SK-N-SH (cell line): ENCODE data around the gene ZIC5. TPM values are rescaled to one million over a fixed set of nuclear protein-coding genes. Genes with fewer than 3 reads are reported as not detected.

ENCODE experiments used
- CTCF ChIA-PET: fragments of 300-600, 350-600 bp; formaldehyde crosslinking; extraction: SDS; loops from one replicate; lab custom pipeline; 2021; lab: Yijun Ruan, JAX
- POLR2A ChIA-PET: fragments of 350-600 bp; sonication (Branson Sonifier 250); formaldehyde crosslinking; extraction: SDS; loops from one replicate; lab custom pipeline; 2020; ENCODE audit warnings: antibody characterized with exemption, inconsistent platforms; lab: Yijun Ruan, JAX
- DNase-seq: peaks from one replicate; pipeline ENCODE4 v3.0.0; 2012
- H2AFZ ChIP-seq: fragments of 200-600 bp; sonication (generic); 2 replicates; pipeline ENCODE4 v1.8.1; 2016; ENCODE audit warnings: antibody characterized with exemption, mild to moderate bottlenecking, low read depth
- H3F3A ChIP-seq: fragments of 200-600 bp; sonication (generic); replicated peaks from 2 replicates; pipeline ENCODE3; 2016; ENCODE audit warnings: antibody characterized with exemption, mild to moderate bottlenecking; ENCODE audit not compliant: insufficient read depth
- H3K27ac ChIP-seq, 2 experiments: fragments of 200-500 bp in 1 of 2; fragments of 200-600 bp in 1 of 2; sonication (Bioruptor generic) in 1 of 2; sonication (generic), shearing (Covaris generic) in 1 of 2; 2 replicates each; pipeline versions ENCODE4 v1.5.1 to v1.6.1; 2014 to 2016; ENCODE audit warnings: low read depth in 2 of 2, inconsistent platforms in 1 of 2, low read length in 1 of 2, mild to moderate bottlenecking in 1 of 2, mixed read lengths in 1 of 2
- H3K27me3 ChIP-seq: fragments of 200-600 bp; sonication (generic), shearing (Covaris generic); 2 replicates; pipeline ENCODE4 v1.6.1; 2016; ENCODE audit warnings: mixed run types; ENCODE audit not compliant: insufficient read depth
- H3K36me3 ChIP-seq, 2 experiments: fragments of 200-500 bp in 1 of 2; fragments of 200-600 bp in 1 of 2; sonication (Bioruptor generic) in 1 of 2; sonication (generic) in 1 of 2; replicated peaks in 1 of 2; 2 replicates each; pipeline versions ENCODE3 to v1.5.1; 2014 to 2016; ENCODE audit warnings: low read length in 1 of 2, mild to moderate bottlenecking in 1 of 2; ENCODE audit not compliant: insufficient read depth in 2 of 2, control insufficient read depth in 1 of 2
- H3K4me1 ChIP-seq, 2 experiments: fragments of 200-500 bp in 1 of 2; fragments of 200-600 bp in 1 of 2; sonication (Bioruptor generic) in 1 of 2; sonication (generic), shearing (Covaris generic) in 1 of 2; 2 replicates each; pipeline versions ENCODE4 v1.5.1 to v1.6.1; 2014 to 2016; ENCODE audit warnings: low read depth in 1 of 2, low read length in 1 of 2, mixed run types in 1 of 2; ENCODE audit not compliant: insufficient read depth in 2 of 2, control insufficient read depth in 1 of 2
- H3K4me2 ChIP-seq: fragments of 200-600 bp; sonication (generic), shearing (Covaris generic); 2 replicates; pipeline ENCODE4 v1.6.1; 2017; ENCODE audit warnings: mixed run types
- H3K4me3 ChIP-seq, 2 experiments: fragments of 200-500 bp in 1 of 2; fragments of 200-600 bp in 1 of 2; sonication (Bioruptor generic) in 1 of 2; sonication (generic), shearing (Covaris generic) in 1 of 2; 2 replicates each; pipeline versions ENCODE4 v1.5.1 to v1.8.1; 2014 to 2016; ENCODE audit warnings: low read depth in 2 of 2, inconsistent platforms in 1 of 2, low read length in 1 of 2, mild to moderate bottlenecking in 1 of 2, mixed read lengths in 1 of 2, moderate library complexity in 1 of 2
- H3K79me2 ChIP-seq: fragments of 200-600 bp; sonication (generic); 2 replicates; pipeline ENCODE4 v1.8.1; 2017; ENCODE audit warnings: mild to moderate bottlenecking; ENCODE audit not compliant: insufficient read depth
- H3K9ac ChIP-seq: fragments of 200-600 bp; sonication (generic); 2 replicates; pipeline ENCODE4 v1.6.1; 2017; ENCODE audit warnings: mixed run types
- H3K9me2 ChIP-seq: fragments of 200-600 bp; sonication (generic); 2 replicates; pipeline ENCODE4 v1.6.1; 2017; ENCODE audit warnings: mixed run types
- H3K9me3 ChIP-seq: fragments of 200-600 bp; sonication (generic); 2 replicates; pipeline ENCODE4 v1.6.1; 2017; ENCODE audit warnings: mixed run types, mild to moderate bottlenecking, moderate library complexity
- H4K20me1 ChIP-seq: fragments of 200-600 bp; sonication (generic); 2 replicates; pipeline ENCODE4 v1.6.1; 2017; ENCODE audit warnings: mild to moderate bottlenecking, mixed run types; ENCODE audit not compliant: insufficient read depth
- EP300 ChIP-seq, 2 experiments: IDR thresholded peaks; 2 replicates each; pipeline versions ENCODE4 v1.4.0 to v1.6.1; 2012; ENCODE audit warnings: borderline replicate concordance in 1 of 2, low read depth in 1 of 2, low read length in 1 of 2
- EZH2phosphoT487 ChIP-seq: fragments of 200-600 bp; sonication (generic); IDR thresholded peaks from 2 replicates; pipeline ENCODE4 v1.6.1; 2017; ENCODE audit warnings: low read depth, mixed run types, mild to moderate bottlenecking, antibody characterized with exemption, moderate library complexity, borderline replicate concordance
- GATA2 ChIP-seq: sonication (generic); formaldehyde crosslinking; IDR thresholded peaks from 2 replicates; pipeline ENCODE4 v1.5.0; 2020; ENCODE audit warnings: mild to moderate bottlenecking, missing genetic modification reagents
- PBX3 ChIP-seq: IDR thresholded peaks from 2 replicates; pipeline ENCODE4; 2012
- REST ChIP-seq: IDR thresholded peaks from 2 replicates; pipeline ENCODE4 v1.6.1; 2012; ENCODE audit warnings: mild to moderate bottlenecking, low read depth, low read length, moderate library complexity
- TAF1 ChIP-seq: IDR thresholded peaks from 2 replicates; pipeline ENCODE4 v1.6.1; 2012; ENCODE audit warnings: low read depth, mild to moderate bottlenecking, low read length, moderate library complexity, borderline replicate concordance
- WGBS: methylation state at CpG from one replicate; pipeline ENCODE4 v1.1.6; 2017; ENCODE audit warnings: low lambda C conversion rate; 5-methylcytosine and 5-hydroxymethylcytosine counted together
- polyA plus RNA-seq, 3 experiments: library from polyadenylated mRNA; depleted of rRNA; stranded (reverse); fragments of >200 nt; gene quantifications; 2 replicates each; pipeline ENCODE4 v1.2.3, GENCODE V29; 2012
- TF ChIP-seq, protein P1 (sequence below): IDR thresholded peaks from 2 replicates; pipeline ENCODE4 v1.4.0; 2012; ENCODE audit warnings: low read depth

Gene ZIC5
- polyA plus RNA-seq, 1 of the 3 experiments (the other 2 are of a cell fraction): not detected

- TF ChIP-seq REST: no peak
- TF ChIP-seq, all 33 proteins: peak for 0
Measured at GRCh38 chr13:99970651-99971575, 654 bp downstream of the ZIC5 start (continued).

DNA sequence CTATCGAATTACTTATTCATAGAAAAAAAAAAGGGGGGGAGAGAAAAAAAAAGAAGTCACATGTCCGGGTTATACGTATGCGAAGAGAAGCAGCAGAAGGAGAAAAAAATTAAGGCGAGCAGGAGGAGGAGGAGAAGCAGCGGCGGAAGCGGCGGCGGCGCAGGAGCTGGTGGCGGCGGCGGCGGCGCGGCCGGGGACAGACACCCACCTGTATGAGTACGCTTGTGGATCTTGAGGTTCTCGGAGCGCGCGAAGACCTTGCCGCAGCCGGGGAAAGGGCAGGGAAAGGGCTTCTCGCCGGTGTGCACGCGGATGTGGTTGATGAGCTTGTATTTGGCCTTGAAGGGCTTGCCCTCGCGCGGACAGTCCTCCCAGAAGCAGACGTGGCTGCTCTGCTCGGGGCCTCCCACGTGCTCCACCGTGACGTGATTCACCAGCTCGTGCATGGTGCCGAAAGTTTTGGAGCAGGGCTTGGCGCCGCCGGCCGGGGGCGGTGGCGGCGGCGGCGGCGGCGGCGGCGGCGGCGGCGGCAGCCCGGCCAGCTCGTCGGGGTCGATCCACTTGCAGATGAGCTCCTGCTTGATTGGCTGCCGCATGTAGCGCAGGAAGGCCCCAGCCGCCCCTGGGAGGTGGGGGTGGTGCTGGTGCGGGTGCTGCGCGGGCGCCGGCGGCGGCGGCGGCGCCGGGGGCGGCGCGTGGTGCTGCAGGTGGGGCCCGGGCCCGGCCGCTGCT lies 1.5 kb downstream of the ZIC5 start:
- H3K27ac ChIP-seq: no peak overlapping the region
- no peaks in the 10 kb centered on the region for H3K9me3 ChIP-seq
- H3K9me2 ChIP-seq: no peaks in the 10 kb centered on the region
- no peak for DNase-seq
- H3K4me3 ChIP-seq: no peak overlapping the region
- H3K4me1 ChIP-seq: peaks cover 0 to 2% of the 10 kb centered on the region in 2 experiments; a peak in 1 of 4 replicates
- H3F3A ChIP-seq: no peaks in the 10 kb centered on the region
- WGBS: 7% methylated on average over 28 of the region's 79 CpGs
- ChIA-PET CTCF (interaction anchor here (0.8 to 0.9 kb wide), 2 partner anchors 11 to 53 kb away, joined by 3 to 7 read pairs; partner anchors contain the start of gene ZIC2), POLR2A (interaction anchor here (0.6 kb wide), 1 partner anchor 41 kb away, joined by 3 read pairs; no protein-coding TSS in a partner anchor)
- no peak overlapping the region for H2AFZ ChIP-seq
- peaks cover 90% of the 10 kb centered on the region for H3K27me3 ChIP-seq
- no peak overlapping the region for H3K4me2 ChIP-seq
- H4K20me1 ChIP-seq: peaks cover 17% of the 10 kb centered on the region
- TF ChIP-seq EZH2phosphoT487 (peak; percentile 98), GATA2 (no peak), PBX3 (no peak)
- no peak overlapping the region for H3K9ac ChIP-seq
- no peaks in the 10 kb centered on the region for H3K36me3 ChIP-seq
- no peaks in the 10 kb centered on the region for H3K79me2 ChIP-seq

DNA sequence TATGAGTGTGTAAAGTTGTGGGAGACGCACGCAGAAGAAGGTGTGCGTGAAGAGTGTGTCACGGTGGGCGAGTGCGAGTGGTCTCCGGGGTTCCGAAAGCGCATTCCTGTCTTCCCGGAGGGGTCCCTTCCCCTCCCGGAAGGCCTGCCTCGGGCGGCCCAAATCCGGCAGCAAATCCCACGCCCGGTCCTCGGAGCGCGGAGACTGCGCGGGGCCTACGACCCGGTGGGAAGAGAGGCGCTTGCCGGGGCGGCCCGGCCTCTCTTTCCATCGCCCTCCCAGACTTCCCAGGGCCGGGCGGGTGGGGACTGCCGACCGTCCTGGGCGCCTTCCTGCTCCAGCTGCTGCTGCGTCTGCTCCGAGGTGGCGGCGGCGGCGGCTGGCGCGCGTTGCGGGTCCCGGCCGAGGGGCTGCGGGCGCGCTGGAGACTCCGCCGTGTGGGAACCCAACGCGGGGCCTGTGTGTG lies 2.1 kb downstream of the ZIC5 start:
- no peaks in the 10 kb centered on the region for H3F3A ChIP-seq
- CTCF ChIA-PET: interaction anchor here (0.9 kb wide), 1 partner anchor 12 kb away, joined by 7 read pairs; the partner anchor contains the start of gene ZIC2
- H3K4me1 ChIP-seq: peaks cover 0 to 2% of the 10 kb centered on the region in 2 experiments; a peak in 1 of 4 replicates
- peaks cover 87% of the 10 kb centered on the region for H3K27me3 ChIP-seq
- WGBS: 13% methylated on average over 19 of the region's 52 CpGs
- no peaks in the 10 kb centered on the region for H3K9me3 ChIP-seq
- no peak overlapping the region for H3K9ac ChIP-seq
- peak; percentile 56 for DNase-seq
- POLR2A ChIA-PET: no interaction called here
- H3K4me2 ChIP-seq: no peak overlapping the region
- H3K79me2 ChIP-seq: no peaks in the 10 kb centered on the region
- H3K27ac ChIP-seq: no peak overlapping the region
- H3K9me2 ChIP-seq: no peaks in the 10 kb centered on the region
- H2AFZ ChIP-seq: no peak overlapping the region
- no peaks in the 10 kb centered on the region for H3K36me3 ChIP-seq
- H4K20me1 ChIP-seq: peaks cover 17% of the 10 kb centered on the region
- no peak overlapping the region for H3K4me3 ChIP-seq
- TF ChIP-seq, protein P1, sequence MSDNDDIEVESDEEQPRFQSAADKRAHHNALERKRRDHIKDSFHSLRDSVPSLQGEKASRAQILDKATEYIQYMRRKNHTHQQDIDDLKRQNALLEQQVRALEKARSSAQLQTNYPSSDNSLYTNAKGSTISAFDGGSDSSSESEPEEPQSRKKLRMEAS: no peak
- TF ChIP-seq REST (no peak), TAF1 (no peak), EP300 (IDR thresholded peaks at IDR 0.05; ENCODE audit: borderline replicate concordance in 1 of 2, low read depth in 1 of 2, low read length in 1 of 2) (no peak)
